OCI-LY1 (cell line): ENCODE results near the gene PITPNM3.

Source experiments
- H2AFZ ChIP-seq: fragments of 200-600 bp; sonication (generic), shearing (Covaris generic); 2 replicates; pipeline ENCODE4 v1.6.0; 2014; ENCODE audit warnings: antibody characterized with exemption, mild to moderate bottlenecking, low read length
- H3F3A ChIP-seq: fragments of 200-600 bp; sonication (generic), shearing (Covaris generic); 2 replicates; pipeline ENCODE4 v1.6.0; 2014; ENCODE audit warnings: mild to moderate bottlenecking, antibody characterized with exemption, low read length, moderate library complexity; ENCODE audit not compliant: insufficient read depth
- H3K27ac ChIP-seq: fragments of 200-600 bp; sonication (generic); 2 replicates; pipeline ENCODE4 v1.5.1; 2014; ENCODE audit warnings: low read length, mixed run types, mild to moderate bottlenecking, low read depth; ENCODE audit not compliant: poor library complexity, severe bottlenecking
- H3K27me3 ChIP-seq: fragments of 200-600 bp; sonication (generic); 2 replicates; pipeline ENCODE4 v1.6.0; 2014; ENCODE audit warnings: antibody characterized with exemption, mild to moderate bottlenecking, low read length, moderate library complexity; ENCODE audit not compliant: insufficient read depth
- H3K36me3 ChIP-seq: fragments of 200-600 bp; sonication (generic); 2 replicates; pipeline ENCODE4 v1.6.1; 2014; ENCODE audit warnings: mild to moderate bottlenecking, antibody characterized with exemption, low read length, moderate library complexity, mixed read lengths; ENCODE audit not compliant: insufficient read depth
- H3K4me1 ChIP-seq: fragments of 200-600 bp; sonication (generic); 2 replicates; pipeline ENCODE4 v1.5.1; 2014; ENCODE audit warnings: mild to moderate bottlenecking, low read length, moderate library complexity; ENCODE audit not compliant: insufficient read depth, severe bottlenecking
- H3K4me2 ChIP-seq: fragments of 200-600 bp; sonication (generic), shearing (Covaris generic); 2 replicates; pipeline ENCODE4 v1.6.1; 2014; ENCODE audit warnings: low read length
- H3K4me3 ChIP-seq: fragments of 200-600 bp; sonication (generic); 2 replicates; pipeline ENCODE4 v1.5.1; 2014; ENCODE audit warnings: low read length, low read depth, mild to moderate bottlenecking, mixed read lengths; ENCODE audit not compliant: poor library complexity, severe bottlenecking
- H3K79me2 ChIP-seq: fragments of 200-600 bp; shearing (Covaris generic); 2 replicates; pipeline ENCODE4 v1.6.1; 2016; ENCODE audit warnings: mixed run types, low read length, mixed read lengths; ENCODE audit not compliant: insufficient read depth
- H3K9ac ChIP-seq: fragments of 200-600 bp; sonication (generic), shearing (Covaris generic); 2 replicates; pipeline ENCODE4 v1.6.1; 2014; ENCODE audit warnings: mild to moderate bottlenecking, low read length, mixed read lengths
- H3K9me2 ChIP-seq: fragments of 200-600 bp; sonication (generic), shearing (Covaris generic); 2 replicates; pipeline ENCODE4 v1.6.1; 2014; ENCODE audit warnings: low read depth, mild to moderate bottlenecking, low read length, mixed read lengths
- H3K9me3 ChIP-seq: fragments of 200-600 bp; shearing (Covaris generic); 2 replicates; pipeline ENCODE4 v1.6.1; 2014; ENCODE audit warnings: low read length, mixed read lengths
- H4K20me1 ChIP-seq: fragments of 200-600 bp; sonication (generic), shearing (Covaris generic); 2 replicates; pipeline ENCODE4 v1.6.0; 2016; ENCODE audit warnings: mild to moderate bottlenecking, low read length; ENCODE audit not compliant: insufficient read depth
- CTCF ChIP-seq: fragments of 200-600 bp; sonication (generic), shearing (Covaris generic); IDR thresholded peaks from 2 replicates; pipeline ENCODE4 v1.5.1; 2017; ENCODE audit warnings: mild to moderate bottlenecking, antibody characterized with exemption, low read length, moderate library complexity, mixed read lengths
- EZH2 ChIP-seq: fragments of 200-600 bp; sonication (generic), shearing (Covaris generic); IDR thresholded peaks from 2 replicates; pipeline ENCODE4 v1.8.0; 2017; ENCODE audit warnings: borderline replicate concordance, mixed run types, mild to moderate bottlenecking, antibody characterized with exemption, low read length, moderate library complexity, mixed read lengths

The PITPNM3 gene

GRCh38 chr17:6521586-6521985, 34.8 kb downstream of the PITPNM3 start:
- Histone ChIP-seq H3K9me2 (no peaks in the 10 kb centered on the region), H4K20me1 (no peaks in the 10 kb centered on the region), H3K27ac (no peak overlapping the region), H3K9me3 (no peaks in the 10 kb centered on the region), H3K79me2 (no peaks in the 10 kb centered on the region), H3K36me3 (no peaks in the 10 kb centered on the region), H3F3A (no peaks in the 10 kb centered on the region), H2AFZ (no peak overlapping the region), H3K27me3 (no peaks in the 10 kb centered on the region; the same call in 1 of the 2 replicates), H3K4me2 (no peak overlapping the region), H3K4me1 (no peaks in the 10 kb centered on the region), H3K9ac (no peak overlapping the region), H3K4me3 (no peak overlapping the region)
- no peak for TF ChIP-seq CTCF
- TF ChIP-seq EZH2 = no peak

- Histone ChIP-seq H3K9me2 (no peaks in the 10 kb centered on the region), H4K20me1 (no peaks in the 10 kb centered on the region), H3K36me3 (no peaks in the 10 kb centered on the region), H3K4me1 (no peaks in the 10 kb centered on the region), H3K9ac (no peak overlapping the region), H3F3A (no peaks in the 10 kb centered on the region), H3K27me3 (no peaks in the 10 kb centered on the region), H3K4me3 (no peak overlapping the region), H3K79me2 (no peaks in the 10 kb centered on the region), H3K9me3 (no peaks in the 10 kb centered on the region), H3K27ac (no peak overlapping the region), H3K4me2 (no peak overlapping the region), H2AFZ (no peak overlapping the region)
- no peak for TF ChIP-seq CTCF
- no peak for TF ChIP-seq EZH2
Measured at GRCh38 chr17:6517062-6517461, 39.3 kb downstream of the PITPNM3 start.

- Histone ChIP-seq H3K9ac (no peak overlapping the region), H3K79me2 (no peaks in the 10 kb centered on the region), H3K4me3 (no peak overlapping the region), H3K4me2 (no peak overlapping the region), H3K9me3 (no peaks in the 10 kb centered on the region), H3K27me3 (no peaks in the 10 kb centered on the region), H3K9me2 (no peaks in the 10 kb centered on the region), H2AFZ (no peak overlapping the region), H3K4me1 (no peaks in the 10 kb centered on the region), H4K20me1 (no peaks in the 10 kb centered on the region), H3K27ac (no peak overlapping the region), H3F3A (no peaks in the 10 kb centered on the region), H3K36me3 (no peaks in the 10 kb centered on the region)
- TF ChIP-seq EZH2 (no peak), CTCF (no peak)
Measured at GRCh38 chr17:6514371-6514770, 42.0 kb downstream of the PITPNM3 start.
